Measurements from ENCODE around the gene NSFL1C.

The NSFL1C gene

GRCh38 chr20:1460275-1460674 is 6.4 kb downstream of the NSFL1C start:
- DNase-seq (ENCODE audit: low read depth in 2 of 2) = no peak

- no peak for DNase-seq (ENCODE audit: low read depth in 2 of 2)
Observed at GRCh38 chr20:1457992-1458391, 8.7 kb downstream of the NSFL1C start.

- no peak for DNase-seq (ENCODE audit: low read depth in 2 of 2)
Observed at GRCh38 chr20:1456300-1456699, 10.3 kb downstream of the NSFL1C start.

- no peak for DNase-seq (ENCODE audit: low read depth in 2 of 2)
Observed at GRCh38 chr20:1450926-1451491, 15.6 kb downstream of the NSFL1C start.

DNA sequence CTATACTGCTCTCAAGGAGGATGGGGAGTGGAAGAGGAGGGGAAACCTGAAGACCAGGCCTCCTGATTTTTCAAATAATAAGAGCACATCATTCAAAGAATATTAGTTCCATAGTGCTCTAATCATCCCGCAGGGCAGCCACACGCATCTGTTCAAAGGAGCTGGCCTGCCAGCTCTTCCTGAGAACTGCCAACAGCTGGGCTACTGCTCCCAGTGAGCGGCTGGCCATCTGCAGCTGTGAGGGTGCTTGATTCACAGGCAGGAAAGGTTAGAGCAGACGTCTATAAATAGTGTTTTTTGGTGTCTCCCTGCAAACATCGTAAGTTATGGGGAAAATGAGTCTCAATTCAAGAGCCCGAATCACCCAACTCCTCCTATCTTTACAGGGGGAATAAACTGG is 17.3 kb downstream of the NSFL1C start:
- no peak for DNase-seq (ENCODE audit: low read depth in 2 of 2)

GRCh38 chr20:1448081-1448620 is 18.5 kb downstream of the NSFL1C start:
- no peak for DNase-seq (ENCODE audit: low read depth in 2 of 2)

GRCh38 chr20:1446536-1446935 is 20.1 kb downstream of the NSFL1C start:
- no peak for DNase-seq (ENCODE audit: low read depth in 2 of 2)

DNA sequence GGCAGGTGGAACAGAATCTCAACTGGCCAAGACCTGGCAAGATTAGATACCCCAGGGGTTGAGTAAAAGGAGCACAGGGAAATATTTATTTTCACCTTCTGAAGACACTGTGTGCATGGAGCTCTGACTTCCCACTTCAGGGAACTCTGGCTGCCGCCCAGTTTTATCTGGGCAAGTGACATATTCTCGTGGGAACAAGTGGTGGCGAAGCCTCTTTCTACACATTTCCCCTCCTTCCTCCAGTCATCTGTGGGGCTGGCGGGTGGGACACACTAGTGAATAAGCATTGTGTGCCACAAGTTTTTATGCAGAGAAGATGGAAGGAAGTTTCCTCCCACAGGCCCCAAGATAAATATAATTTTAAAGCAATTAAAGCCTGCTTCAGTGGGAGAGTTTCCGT is 23.6 kb downstream of the NSFL1C start:
- no peak for DNase-seq (ENCODE audit: low read depth in 2 of 2)

DNA sequence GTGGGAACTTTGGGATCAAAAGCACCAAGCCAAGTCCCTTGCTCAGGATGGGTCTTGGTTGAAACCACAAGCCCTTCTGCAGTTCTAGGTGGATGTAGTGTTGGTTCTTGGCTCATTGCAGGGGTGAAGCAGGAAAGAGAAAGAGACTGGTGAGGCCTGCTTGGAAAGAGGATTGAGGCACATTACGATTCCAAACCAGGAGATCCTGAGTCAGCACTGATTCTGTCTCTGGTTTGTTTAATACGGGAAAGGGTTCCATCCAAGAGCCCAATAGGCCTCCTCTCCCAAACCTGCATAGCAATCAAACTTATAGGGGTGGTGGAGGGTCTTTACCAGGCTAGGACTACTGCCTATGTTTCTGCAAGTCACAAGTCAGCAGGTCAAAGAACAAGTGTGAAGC is 24.3 kb downstream of the NSFL1C start:
- no peak for DNase-seq (ENCODE audit: low read depth in 2 of 2)

DNA sequence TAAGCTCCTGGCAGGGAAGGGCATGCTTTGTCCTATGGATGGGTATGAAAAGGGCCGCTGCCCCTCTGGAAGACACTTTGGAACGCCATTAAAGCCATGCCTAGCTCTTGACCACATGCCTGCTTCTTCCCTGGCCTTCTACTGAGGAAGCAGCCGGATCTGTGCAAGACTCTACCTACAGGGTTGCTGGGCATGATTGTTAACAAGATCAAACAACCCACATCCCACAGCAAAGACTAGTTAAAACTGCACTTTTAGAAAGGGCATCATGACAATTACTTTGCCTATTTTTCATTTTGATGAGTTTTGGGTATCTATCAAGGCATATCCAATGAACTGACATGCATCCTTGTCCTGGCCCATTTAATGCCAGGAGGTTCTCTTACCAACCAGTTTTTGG is 25.5 kb downstream of the NSFL1C start:
- no peak for DNase-seq (ENCODE audit: low read depth in 2 of 2)

DNA sequence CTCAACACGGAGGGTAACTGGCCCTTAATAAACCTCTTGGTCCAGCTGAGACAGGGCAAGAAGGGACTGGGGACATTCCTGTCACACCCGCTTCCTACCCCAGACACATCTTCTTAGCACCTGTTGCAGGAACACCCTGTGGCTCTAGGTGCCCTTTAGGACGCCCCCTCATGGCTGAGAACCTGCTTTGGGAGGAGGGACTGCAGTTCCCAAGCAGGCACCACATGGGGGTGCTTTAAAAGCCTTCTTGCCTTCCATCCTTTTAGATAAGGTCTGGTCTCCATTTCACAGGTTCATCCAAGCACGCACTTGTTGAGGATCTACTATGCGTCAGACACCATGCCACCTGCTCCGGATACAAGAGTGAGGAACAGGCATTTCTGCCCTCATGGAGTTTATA is 26.6 kb downstream of the NSFL1C start:
- DNase-seq (ENCODE audit: low read depth in 2 of 2) = no peak

DNA sequence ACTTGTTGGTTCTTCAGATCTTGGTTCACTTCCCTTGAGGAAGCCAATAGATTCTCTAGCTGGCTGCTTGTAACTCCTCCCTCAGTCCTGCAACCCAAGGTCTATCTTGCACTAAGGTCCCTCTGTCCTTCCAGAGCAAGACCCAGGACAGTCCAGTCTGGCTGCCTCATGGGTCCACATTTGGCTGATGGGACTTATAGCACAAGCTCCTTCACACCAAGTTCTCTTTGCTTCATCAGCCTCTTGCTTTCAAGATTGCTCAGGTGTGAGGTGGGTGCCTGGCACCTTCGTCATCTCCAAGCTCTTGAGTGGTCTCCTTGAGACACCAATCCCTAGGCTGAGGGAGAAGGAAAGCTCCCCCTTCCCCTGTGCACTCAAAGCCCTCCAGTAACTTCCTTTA is 28.3 kb downstream of the NSFL1C start:
- no peak for DNase-seq (ENCODE audit: low read depth in 2 of 2)

DNA sequence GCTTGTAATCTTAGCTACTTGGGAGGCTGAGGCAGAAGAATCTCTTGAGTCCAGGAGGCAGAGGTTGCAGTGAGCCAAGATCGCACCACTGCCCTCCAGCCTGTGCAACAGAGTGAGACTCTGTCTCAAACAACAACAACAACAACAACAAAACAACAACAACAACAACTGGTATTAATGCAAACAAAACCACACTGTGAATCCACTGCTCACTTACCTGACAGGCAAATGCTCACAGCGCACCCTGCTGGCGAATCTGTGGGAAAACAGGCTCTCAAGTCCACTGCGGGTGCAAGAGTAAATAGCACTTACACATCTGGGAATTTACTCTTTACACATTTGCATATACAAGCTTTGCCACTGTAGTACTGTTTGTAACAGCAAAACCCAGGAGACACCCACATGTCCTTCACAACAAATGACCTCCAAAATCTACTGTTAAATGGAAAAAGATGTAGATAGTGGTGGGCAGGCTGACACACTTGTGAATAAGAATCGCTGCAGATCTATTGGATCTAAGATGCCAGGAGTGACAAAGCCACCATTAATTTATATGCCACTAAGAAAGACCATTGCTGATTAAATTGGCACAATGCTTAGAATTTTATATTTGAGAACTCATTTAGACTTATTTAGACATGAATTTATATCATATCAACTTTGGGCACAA is 29.3 kb downstream of the NSFL1C start:
- DNase-seq (ENCODE audit: low read depth in 2 of 2) = peak; percentile 45 to 60

DNA sequence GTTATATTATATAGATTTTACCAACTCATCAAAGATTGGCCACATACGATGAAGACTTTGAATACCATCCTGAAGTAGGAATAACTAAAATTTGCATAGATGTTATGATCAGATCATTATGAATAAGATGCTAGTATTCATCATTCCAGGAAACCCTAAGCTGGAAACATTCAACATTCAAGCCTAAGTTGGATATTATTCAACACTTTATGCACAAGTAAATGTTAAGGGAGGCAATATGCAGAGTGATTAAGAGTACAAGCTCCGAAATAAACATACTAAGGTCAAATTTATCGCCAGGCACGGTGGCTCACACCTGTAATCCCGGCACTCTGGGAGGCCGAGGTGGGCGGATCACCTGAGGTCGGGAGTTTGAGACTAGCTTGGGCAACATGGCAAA is 30.4 kb downstream of the NSFL1C start:
- no peak for DNase-seq (ENCODE audit: low read depth in 2 of 2)

DNA sequence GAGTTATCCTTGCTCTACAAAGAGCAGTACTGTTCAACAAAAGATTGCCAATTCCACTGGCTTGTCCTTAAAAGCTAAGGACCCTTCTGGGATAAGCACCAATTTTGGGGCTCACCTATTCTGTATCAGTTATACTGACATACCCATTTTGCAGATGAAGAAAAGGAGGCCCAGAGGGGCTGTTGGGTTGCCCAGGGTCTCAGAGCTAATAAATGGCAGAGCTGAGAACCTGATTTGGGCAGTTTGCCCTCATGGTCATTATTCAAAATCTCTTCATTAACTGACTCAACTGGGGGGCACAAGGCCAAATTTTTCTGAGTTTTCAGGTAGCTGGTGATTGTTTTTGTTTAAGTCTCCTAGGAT is 31.3 kb downstream of the NSFL1C start:
- no peak for DNase-seq (ENCODE audit: low read depth in 2 of 2)

DNA sequence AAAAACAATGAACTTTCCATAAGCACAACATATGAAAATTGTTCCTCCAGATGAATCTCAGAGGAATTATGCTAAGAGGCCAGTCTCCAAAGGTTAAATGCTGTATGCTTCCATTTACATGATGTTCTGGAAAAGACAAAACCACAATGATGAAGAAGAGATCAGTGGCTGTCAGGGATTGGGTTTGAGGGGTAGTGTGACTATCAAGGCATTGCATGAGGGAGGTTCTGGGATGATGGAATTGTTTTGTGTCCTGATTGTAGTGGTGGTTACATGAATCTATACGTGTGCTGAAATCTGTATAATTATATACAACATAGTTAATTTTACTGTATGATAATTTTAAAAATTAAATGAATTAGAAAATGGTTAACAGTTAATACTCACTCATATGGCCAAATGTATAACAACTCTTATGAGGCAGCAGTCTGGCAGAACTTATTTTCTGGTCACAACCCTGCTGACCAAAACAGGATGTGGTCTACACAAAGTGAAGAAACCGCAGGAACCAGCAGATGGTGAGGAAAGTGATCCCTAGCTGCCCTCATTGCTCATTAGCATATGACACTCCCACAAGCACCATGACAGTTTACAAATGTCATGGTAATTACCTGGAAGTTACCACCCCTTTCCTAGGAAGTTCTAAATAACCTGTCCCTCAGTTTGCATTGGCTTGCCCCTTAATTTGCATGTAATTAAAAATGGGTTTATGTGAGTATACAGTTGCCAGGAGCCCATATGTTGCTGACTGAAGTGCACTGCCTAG is 31.9 kb downstream of the NSFL1C start:
- DNase-seq (ENCODE audit: low read depth in 2 of 2) = peak; percentile 11 to 43

GRCh38 chr20:1431158-1431557 is 35.5 kb downstream of the NSFL1C start:
- DNase-seq (ENCODE audit: low read depth in 2 of 2) = no peak

GRCh38 chr20:1430004-1430451 is 36.6 kb downstream of the NSFL1C start:
- DNase-seq (ENCODE audit: low read depth in 2 of 2) = no peak

GRCh38 chr20:1429143-1429728 is 37.4 kb downstream of the NSFL1C start:
- DNase-seq (ENCODE audit: low read depth in 2 of 2) = no peak

DNA sequence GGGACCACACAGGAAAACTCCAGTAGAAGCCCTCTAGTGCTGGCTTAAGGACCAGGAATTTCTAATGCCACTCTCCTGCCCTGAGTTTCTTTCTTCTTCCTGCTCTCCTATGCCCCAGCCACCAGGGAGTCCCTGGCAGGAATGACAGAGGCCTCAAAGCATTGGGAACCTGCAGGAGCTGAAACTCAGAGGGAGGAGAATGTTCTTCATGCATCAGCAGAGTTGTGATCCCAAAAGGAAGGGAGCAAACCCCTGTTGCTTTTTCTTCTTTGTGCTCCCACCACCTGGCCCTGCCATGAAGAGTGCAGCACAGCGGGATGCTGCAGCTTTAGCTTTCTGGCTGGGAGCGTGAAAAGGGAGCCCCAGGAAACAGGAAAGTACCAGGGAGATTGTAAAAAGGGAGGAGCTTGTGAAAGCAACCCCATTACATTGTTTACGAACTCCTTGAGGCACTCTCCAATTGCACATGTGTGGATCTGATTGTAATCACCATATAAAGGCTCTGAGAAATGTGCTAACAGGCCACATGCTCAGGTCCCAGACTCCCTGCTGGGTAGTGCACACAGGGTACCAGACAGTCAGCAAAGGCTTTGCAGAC is 39.1 kb downstream of the NSFL1C start:
- no peak for DNase-seq (ENCODE audit: low read depth in 2 of 2)

DNA sequence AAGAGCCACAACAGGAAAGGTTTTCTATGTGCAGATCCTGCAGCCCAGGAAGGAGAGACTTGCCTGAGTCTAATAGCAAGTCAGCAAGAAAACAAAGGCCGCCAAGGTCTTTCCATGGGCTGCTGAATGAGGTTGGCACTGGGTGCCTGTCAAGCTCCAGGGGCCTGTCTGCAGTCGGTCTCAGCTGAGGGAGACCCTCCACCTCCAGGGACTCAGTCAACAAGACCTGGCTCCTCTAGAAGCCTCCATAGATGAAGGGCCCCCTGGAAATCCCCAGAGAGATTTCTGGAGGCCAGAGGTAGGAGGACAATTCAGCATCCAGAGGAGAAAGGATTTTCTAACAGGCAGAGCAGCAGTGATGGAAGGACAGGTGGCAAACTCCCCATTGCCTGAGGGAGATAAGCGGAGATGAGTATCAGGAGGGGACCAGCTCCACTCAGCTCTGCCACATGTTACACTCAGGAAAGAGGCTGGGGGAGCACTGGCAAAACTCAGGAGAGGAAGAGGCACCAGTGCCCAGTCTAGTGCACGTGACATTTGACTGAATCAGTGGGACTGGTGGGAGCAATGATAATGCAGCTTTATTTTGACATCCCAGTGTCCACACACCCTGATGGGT is 40.3 kb downstream of the NSFL1C start:
- no peak for DNase-seq (ENCODE audit: low read depth in 2 of 2)

- no peak for DNase-seq (ENCODE audit: low read depth in 2 of 2)
Observed at GRCh38 chr20:1424336-1424735, 42.3 kb downstream of the NSFL1C start.
